IPS-NIHi11 (cell line): ENCODE results near the gene SNPH.
A peak's percentile ranks its signal among the peaks of the same experiment; 100 is the strongest.
"Not testable (repeated sequence)": the region's sequence is repeated elsewhere in the genome, so short reads cannot be mapped to it uniquely, and the experiment has no call there.

ENCODE experiments used
- DNase-seq: peaks from one replicate; pipeline ENCODE4 v3.0.0; 2012; ENCODE audit warnings: mixed read lengths, low spot score

SNPH gene, protein sequence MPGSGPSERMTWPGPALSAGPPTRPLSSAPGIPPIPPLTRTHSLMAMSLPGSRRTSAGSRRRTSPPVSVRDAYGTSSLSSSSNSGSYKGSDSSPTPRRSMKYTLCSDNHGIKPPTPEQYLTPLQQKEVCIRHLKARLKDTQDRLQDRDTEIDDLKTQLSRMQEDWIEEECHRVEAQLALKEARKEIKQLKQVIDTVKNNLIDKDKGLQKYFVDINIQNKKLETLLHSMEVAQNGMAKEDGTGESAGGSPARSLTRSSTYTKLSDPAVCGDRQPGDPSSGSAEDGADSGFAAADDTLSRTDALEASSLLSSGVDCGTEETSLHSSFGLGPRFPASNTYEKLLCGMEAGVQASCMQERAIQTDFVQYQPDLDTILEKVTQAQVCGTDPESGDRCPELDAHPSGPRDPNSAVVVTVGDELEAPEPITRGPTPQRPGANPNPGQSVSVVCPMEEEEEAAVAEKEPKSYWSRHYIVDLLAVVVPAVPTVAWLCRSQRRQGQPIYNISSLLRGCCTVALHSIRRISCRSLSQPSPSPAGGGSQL

GRCh38 chr20:1266167-1266973, at the start of gene SNPH:
TSS of gene SNPH (plus strand) at chr20:1266294. CDS start at chr20:1296240, 29,946 bp downstream.
- DNase-seq = peak; percentile 77

GRCh38 chr20:1216527-1217427, 49.3 kb upstream of the SNPH start:
- DNase-seq = not testable (repeated sequence)

DNA sequence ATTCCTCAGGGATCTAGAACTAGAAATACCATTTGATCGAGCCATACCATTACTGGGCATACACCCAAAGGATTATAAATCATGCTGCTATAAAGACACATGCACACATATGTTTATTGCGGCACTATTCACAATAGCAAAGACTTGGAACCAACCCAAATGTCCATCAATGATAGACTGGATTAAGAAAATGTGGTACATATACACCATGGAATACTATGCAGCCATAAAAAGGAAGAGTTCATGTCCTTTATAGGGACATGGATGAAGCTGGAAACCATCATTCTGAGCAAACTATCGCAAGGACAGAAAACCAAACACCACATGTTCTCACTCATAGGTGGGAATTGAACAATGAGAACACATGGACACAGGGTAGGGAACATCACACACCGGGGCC, 43.3 kb upstream of the SNPH start:
- DNase-seq = not testable (repeated sequence)

- no peak for DNase-seq
These were observed 41.7 kb upstream of the SNPH start for GRCh38 chr20:1224205-1224890.

DNA sequence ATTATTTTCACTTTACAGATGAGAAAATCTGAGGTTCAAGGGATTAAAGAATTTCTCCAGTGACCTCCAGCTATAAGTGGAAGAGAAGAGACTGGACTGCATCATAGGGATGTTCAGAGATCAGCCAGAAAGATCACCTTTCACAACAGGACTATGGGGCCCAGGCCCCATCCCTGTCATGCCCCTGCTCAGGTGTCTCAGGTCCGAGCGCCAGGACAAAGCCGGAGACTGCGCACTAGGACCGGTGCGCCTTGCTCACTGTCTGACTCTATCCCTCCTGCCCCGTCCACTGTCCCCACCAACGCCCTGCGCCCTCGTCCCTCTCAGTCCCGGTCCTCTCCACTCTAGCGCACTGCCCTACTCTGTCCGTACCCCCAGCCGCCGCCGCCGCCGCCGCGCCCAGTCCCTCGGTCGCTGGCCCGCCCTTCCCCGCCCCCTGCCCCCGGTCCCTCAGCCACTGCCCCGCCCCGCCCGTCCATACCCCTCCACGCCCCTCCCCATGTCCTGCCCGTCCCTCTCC, 40.8 kb upstream of the SNPH start:
- DNase-seq = peak; percentile 99

DNA sequence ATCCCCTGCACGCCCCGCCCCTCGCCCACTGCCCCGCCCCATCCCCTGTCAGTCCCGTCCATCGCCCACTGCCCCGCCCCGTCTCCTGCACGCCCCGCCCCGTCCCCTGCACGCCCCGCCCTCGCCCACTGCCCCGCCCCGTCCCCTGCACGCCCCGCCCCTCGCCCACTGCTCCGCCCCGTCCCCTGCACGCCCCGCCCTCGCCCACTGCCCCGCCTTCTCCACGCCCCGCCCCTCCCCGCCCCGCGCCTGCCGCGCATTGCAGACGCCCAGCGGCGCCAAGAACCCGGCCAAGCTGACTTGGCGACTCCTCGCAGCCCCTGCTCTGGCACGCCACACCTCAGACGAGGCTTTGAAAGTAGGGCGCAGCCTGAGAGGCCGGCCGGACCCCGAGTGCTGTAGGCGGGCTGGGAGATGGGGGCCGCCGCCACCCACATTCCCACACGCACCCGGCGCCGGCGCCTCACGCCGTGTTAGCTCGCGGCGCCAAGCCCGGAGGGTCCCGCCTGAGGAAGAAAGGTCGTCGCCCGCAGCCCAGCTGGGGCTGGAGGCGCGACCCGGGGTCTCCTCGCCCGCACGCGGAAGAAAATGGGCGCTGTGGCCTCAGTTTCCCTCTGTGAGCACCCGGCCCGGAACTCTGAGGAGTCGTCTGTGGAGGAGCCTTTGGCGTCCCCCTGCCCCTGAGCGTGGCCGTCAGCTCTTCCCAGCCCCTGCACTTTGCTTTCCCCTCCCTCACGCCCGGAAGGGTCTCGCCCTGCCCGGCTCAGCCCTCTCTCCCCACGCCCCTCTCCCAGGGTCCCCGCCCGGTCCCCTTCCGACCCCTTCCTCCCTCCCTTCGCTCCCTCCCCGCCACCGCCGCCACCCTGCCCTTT, 40.1 kb upstream of the SNPH start, which contains the start of gene RAD21L1:
RAD21L1 (plus strand) TSS at position 262 of the 872 bp plus-strand sequence. CDS start 2,410 bp downstream, outside the sequence.
- peak; percentile 91 for DNase-seq

DNA sequence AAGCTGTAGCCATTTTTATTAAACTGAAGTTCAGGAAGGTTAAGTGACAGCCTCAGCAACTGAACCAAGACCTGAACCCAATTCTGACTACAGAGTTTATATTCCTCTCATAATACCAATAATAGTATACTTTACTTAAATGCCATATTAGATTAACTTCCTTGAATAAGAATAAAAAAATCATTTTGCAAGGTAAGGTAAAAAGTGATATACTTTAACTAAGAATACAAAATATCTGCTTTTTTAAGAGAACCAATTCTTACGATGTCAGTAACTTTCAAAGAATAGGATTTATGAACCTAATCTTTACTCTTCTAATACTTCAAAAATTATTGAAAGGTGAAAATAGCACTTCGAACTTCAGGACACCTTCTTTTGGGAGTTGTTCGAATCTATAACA, 36.6 kb upstream of the SNPH start:
- no peak for DNase-seq

DNA sequence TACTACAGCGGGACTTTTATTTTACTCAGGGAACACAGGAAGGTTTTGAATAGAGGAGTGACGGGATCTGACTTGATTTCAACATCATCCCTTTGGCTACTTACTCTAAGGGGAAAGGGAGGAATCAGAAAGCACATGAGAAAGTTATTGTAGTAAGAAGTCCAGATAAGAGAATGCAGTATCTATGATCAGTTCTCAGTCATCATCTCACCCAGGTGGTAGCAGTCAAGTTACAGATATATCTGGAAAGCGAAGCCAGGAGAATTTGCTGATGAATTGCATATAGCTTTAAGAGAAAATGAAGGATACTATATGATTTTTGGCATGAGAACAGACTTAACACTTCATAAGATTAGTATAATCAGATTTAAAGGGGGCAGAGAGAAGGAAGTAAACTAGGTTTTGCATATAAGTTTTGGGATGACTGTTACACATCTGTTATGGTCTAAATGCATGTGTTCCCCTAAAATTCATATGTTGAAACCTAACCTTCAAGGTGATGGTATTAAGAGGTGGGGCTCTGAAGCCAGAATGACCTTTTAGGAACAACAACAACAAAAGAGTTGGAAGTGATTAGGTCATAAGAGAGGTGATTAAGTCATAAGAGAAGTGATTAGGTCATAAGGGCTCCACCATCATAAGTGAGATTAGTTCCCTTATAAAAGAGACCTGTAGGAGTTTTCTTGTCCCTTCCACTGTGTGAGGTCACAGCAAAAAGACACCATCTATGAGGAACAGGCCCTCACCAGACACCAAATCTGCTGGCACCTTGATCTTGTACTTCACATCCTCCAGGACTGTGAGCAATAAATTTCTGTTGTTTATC, 33.6 kb upstream of the SNPH start:
- DNase-seq = no peak

DNA sequence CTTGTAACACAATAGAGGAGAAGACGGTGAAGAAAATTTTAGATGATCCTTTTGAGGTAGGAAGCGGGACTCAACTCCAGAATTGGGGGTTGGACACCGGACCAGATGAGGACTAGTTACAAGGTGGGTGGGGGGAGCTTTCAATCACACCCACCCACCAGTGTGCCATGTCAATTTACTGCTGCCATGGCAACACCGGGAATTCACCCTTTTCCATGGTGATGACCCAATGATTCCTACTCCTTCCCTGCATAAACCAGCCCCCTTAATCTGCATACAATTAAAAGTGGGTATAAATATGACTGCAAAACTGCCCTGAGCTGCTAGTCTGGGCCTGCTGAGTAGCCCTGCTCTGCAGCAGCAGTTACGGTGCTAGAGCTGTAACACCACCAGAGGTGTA, 25.5 kb upstream of the SNPH start:
- DNase-seq = no peak

GRCh38 chr20:1241456-1241855, 24.6 kb upstream of the SNPH start:
- DNase-seq = no peak

DNA sequence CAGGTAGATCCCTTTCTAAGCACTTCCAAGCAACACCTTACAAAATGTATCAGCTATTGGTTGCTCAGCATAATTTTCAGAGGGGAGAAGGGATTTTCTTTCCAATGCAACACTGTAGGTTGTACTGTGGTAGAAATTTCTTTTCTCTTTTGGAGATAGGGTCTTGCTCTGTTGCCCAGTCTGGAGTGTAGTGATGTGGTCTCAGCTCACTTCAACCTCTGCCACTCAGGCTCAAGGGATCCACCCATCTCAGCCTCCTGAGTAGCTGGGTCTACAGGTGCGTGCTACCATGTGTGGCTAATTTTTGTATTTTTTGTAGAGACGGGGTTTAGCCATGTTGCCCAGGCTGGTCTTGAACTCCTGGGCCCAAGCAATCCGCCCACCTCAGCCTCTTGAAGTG, 24.0 kb upstream of the SNPH start:
- no peak for DNase-seq

DNA sequence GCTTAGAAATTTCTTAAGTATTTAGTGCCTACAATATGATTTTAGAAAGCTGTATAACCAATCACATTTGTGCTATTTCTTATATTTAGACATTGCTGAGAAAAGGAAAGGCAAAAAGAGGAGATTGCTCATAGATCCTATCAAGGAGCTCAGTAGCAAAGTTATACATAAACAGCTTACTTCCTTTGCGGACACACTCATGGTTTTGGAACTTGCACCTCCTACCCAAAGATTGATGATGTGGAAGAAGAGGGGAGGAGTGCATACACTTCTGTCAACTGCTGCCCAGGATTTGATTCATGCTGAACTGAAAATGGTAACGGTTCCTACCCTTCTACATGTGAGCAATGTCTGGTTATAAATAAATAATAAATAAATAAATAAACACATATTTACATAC, 23.6 kb upstream of the SNPH start:
- no peak for DNase-seq

GRCh38 chr20:1245578-1245977, 20.5 kb upstream of the SNPH start:
- no peak for DNase-seq

DNA sequence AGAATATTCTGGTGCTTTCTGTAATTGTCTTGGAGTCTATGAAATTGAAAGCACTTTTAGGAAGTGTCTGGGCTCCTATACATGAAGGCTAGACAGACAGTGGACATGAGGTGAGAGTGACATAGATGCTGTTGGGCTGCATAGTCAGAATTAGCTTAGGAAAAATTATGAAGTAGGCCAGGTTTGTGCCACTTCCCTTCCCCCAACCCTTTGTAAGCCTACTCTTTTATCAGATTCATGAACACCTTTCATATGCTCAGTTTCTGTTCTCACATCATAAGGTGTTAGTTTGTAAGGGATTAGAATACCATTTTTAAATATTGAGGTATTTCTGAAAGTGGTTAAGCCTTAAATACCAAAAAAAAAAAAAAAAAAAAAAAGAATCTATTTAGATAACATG, 18.4 kb upstream of the SNPH start:
- no peak for DNase-seq

GRCh38 chr20:1250282-1250681, 15.8 kb upstream of the SNPH start:
- not testable (repeated sequence) for DNase-seq

DNA sequence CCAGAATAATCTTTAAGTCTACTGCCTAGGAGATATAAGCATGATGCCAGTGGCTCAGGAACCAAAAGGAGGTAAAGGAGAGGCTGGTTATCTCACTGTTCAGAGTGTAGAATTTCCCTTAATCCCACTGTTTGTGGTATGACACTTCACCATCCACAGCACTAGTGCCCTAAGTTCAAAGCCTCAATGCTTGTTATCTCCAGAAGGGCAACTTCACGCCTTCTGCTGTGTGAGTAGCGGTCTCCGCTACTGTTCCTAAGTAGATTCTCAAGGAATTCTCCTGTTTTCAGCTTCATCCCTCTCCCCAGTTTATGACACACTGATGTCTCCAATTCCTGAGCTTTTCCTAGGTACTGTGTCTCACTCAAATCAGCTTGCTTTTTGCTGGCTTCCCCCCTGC, 13.7 kb upstream of the SNPH start:
- no peak for DNase-seq

- no peak for DNase-seq
These were observed 11.8 kb upstream of the SNPH start for GRCh38 chr20:1254254-1254653.

DNA sequence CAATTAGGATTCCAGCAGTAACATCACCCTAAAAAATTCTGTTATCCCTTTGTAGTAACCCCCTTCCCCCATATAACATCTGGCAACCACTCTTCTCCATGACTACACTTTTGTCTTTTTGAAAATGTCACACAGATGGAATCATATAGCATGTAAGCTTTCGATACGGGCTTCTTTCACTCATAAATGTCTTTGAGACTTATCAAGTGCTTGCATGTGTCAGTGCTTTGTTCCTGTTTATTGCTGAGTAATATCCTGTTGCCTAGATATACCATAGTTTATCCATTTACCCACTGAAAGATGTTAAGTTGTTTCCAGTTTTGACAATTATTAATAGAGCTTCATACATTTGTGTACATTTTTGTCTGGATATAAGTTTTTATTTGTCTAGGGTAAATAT, 10.4 kb upstream of the SNPH start:
- no peak for DNase-seq

GRCh38 chr20:1263853-1264252, 2.2 kb upstream of the SNPH start:
- DNase-seq = no peak
